ENCODE measurements around the gene CHPT1. TPM values are rescaled to one million over a fixed set of nuclear protein-coding genes. Genes with fewer than 3 reads are reported as not detected.
"Not testable (repeated sequence)": the region's sequence is repeated elsewhere in the genome, so short reads cannot be mapped to it uniquely, and the experiment has no call there.

The CHPT1 gene
- total RNA-seq, 1 experiment from 2014 or later, result 49.3 TPM

- DNase-seq (ENCODE audit: low spot score), result no peak
Measured at GRCh38 chr12:101720118-101720517, 22.7 kb downstream of the CHPT1 start.

- DNase-seq (ENCODE audit: low spot score), result no peak
Measured at GRCh38 chr12:101722392-101722791, 25.0 kb downstream of the CHPT1 start.

DNA sequence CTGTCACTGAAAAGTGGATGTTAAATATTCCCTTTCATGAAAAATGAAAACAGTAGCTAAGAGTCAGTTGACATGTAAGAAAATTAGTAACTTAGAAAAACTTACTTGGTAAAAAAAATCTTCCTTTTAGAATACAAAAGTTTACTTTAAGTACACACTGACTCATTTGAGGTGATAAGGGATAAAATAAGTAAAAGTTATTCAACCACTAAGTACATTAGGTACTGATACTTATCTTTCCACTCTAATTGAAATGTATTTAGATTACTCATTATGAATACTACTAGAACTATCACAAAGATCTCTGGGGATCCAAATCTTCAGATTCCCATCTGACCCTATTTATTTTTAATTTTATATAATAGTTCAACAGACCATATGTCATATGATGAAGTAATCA, 29.7 kb downstream of the CHPT1 start:
- DNase-seq (ENCODE audit: low spot score), result no peak

DNA sequence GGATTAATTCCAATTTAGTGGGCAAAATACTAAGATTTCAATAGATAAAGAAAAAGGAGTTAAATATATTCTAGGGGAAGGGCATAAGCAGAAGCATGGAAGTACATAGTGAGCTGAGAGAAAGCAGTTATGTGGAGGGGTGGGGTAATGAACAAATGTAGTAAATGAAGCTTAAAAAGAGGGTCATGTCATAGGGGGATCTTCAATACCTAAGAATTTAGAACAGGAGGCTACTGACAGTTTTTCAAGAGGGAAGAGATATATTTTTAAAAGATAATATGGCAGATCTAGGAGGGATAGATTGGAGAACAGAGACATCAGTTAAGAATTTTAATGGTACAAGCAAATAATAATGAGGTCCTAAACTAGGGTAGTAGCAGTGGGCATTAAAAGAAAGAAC, 32.4 kb downstream of the CHPT1 start:
- DNase-seq (ENCODE audit: low spot score), result no peak

GRCh38 chr12:101732318-101732717, 34.9 kb downstream of the CHPT1 start:
- no peak for DNase-seq (ENCODE audit: low spot score)

DNA sequence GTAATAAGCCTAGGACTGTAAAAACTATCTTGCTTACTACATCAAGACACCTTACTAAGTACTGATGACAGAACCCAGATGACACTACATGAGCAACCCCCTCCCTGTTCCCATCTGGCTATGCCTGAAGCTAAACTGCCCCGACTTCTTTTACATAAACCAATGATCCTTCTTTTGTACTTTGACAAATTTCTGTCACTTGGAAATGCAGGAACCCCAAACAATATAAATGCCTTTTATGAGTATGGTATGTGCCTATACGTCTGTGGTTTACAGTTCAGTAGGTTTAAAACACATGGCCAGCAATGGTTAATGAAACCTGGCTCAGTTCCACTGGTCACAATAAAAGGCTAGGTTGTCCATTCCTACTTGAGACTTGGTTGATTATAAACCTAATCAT, 35.7 kb downstream of the CHPT1 start:
- no peak for DNase-seq (ENCODE audit: low spot score)

DNA sequence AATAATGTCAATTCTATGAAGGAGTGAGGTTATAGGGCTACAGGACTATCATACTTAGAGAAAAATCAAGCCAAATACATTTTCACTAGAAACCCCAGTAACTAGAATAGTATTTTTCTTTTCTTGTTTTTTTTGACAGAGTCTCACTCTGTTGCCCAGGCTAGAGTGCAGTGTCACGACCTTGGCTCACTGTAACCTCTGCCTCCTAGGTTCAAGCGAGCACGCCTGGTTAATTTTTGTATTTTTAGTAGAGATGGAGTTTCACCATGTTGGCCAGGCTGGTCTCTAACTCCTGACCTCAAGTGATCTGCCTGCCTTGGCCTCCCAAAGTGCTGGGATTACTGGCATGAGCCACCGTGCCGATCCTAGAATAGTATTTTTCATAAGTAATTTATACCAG, 37.0 kb downstream of the CHPT1 start:
- not testable (repeated sequence) for DNase-seq (ENCODE audit: low spot score)

DNA sequence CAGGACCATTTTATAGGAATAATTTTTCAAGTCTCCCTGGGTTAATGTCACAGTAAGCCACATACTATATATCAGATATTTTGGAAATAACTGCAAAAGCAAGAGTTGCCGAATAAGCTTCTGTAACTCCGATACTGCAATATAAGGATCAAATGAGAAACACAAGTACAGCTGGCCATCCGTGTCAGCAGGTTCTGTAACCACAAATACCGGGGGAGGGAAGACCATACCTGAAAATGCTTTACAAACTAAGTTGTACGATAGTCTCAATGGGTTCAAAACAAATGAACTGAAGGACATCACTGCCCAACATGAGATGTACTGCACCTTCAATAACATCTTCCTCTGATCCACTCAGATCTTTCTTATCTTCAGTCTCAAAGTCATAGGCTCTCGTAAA, 40.0 kb downstream of the CHPT1 start:
- DNase-seq (ENCODE audit: low spot score), result no peak

DNA sequence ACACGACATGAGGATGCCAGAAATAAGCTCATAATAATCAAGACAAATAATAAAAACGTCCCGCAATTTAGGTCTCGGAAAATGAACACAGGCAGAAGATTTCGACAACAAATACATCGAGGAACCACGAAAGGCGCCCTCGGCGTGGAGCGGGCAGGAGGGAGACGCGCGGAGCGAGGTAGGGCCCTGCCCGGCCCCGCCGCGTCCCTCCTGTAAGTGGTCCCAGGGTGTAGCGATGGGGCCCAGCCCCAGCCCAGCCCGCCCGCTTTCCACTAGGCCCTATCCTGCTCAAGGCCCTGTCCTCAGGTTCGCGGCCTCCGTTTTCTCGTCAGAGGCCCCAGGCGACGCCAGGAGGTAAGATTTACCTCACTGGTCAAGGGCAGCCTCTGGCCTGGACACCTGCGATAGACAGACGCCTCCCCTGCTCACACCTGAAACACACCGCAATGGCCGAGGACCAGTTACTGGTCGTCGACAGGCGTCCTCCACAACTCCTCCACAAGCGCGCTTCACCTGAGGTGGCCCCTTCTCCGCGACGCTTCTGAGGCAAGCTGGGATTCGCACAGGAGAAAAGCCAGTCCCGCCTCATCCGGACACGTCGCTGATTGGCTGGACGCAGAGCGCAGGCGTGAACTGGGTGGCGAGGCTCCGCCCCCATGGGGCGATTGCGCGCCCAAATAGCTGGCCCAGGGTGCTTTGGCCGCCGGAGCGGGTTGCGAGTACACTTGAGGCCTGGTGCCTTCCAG, 41.7 kb downstream of the CHPT1 start, which contains the start of gene SYCP3:
Gene SYCP3, minus strand, starts transcription at position 543 of the 746 bp plus-strand sequence. CDS start 1,527 bp downstream, outside the sequence.
- DNase-seq (ENCODE audit: low spot score), result no peak

DNA sequence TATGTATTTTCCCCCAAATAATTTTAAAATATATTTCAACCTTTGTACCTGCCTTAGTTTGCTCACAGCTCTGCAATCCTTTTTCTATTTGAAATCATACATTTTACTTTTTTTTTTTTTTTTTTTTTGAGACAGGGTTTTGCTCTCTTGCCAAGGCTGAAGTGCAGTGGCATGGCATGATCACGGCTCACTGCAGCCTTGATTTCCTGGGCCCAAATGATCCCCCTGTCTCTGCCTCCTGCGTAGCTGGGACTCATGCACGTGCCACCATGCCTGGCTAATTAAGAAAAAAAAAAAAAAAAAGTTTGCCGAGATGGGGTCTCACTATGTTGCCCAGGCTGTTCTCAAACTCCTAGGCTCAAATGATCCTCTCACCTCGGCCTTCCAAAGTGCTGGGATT, 43.1 kb downstream of the CHPT1 start:
- no peak for DNase-seq (ENCODE audit: low spot score)

- DNase-seq (ENCODE audit: low spot score), result no peak
Measured at GRCh38 chr12:101740980-101741379, 43.5 kb downstream of the CHPT1 start.

DNA sequence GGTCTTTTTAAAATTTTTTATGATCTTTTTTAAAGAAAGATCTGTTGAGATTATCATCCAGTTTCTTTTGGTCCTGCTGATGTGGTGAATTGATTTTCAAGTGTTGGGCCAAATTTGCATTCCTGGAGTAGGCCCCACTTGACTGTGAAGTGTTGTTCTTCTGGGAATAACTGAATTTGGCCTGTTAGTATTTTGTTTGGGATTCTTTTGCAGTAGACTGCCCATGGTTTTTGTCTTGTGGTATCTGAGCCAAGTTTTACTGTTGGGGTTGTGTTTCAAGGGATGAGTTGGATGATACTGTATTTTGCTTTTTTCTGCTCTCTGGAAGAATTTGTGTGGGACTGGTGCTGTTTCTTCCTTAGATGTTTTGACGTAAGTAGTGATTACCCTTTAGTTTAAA, 45.8 kb downstream of the CHPT1 start:
- no peak for DNase-seq (ENCODE audit: low spot score)

DNA sequence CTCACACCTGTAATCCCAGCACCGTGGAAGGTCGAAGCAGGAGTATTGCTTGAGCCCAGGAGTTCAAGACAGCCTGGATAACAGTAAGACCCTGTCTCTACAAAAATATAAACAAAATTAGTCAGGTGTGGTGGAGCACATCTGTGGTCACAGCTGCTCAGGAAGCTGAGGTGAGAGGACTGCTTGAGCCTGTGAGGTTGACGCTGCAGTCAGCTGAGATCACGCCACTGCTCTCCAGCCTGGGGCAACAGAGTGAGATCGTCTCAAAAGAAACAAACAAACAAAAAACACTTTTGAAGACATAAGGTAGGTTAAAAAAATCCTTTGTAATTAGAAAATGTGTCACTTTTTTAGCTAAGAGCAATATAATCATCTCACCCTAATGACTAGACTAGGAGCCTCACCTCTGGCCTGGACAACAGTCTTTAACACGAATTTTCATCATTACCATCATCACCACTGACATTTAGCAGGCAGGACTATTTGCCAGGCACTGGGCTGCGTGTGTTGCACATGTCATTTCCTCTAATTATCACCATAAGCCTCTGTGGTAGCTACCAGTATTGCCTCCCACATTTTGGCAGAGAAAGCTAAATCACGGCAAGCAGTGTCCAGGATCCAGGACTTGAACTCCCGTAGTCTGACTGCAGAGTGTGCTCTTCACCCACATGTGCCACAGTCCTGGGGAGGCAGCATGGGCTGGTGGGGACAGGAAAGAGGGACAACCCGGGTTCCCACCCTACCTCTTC, 46.5 kb downstream of the CHPT1 start:
- DNase-seq (ENCODE audit: low spot score), result no peak

DNA sequence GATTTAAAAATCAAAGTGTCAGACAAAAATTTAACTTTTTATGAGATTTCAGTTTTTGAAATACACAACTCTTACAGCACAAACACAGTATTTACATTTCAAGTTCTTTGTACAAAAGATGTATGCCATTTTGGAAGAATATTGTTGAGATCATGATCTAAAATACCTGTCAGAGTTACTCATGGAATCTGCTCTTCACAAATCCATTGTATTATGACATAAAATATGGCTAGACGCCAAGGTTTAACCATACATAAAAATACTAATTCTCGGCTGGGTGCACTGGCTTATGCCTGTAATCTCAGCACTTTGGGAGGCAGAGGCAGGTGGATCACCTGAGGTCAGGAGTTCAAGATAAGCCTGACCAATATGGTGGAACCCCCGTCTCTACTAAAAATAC, 48.0 kb downstream of the CHPT1 start:
- no peak for DNase-seq (ENCODE audit: low spot score)

- no peak for DNase-seq (ENCODE audit: low spot score)
Measured at GRCh38 chr12:101746196-101746595, 48.8 kb downstream of the CHPT1 start.

- no peak for DNase-seq (ENCODE audit: low spot score)
Measured at GRCh38 chr12:101746661-101747060, 49.2 kb downstream of the CHPT1 start.

DNA sequence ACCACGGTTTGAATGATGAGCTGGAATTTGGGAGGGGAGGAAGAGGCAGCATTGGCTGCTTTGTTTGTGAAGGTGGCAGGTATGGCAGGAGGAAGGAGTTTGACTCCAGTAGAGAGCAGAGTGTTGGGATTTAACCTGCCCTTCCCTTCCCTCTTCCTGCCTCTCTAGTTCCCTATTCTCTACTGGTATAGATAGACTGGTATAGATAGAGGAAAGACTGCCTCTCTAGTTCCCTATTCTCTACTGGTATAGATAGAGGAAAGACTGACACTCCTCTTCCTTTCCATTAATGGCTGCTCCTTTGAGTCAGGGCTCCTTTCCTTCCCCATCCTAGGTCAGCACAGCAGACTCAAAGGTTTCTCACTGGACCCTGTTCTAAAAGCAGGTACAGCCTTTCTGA, 50.3 kb downstream of the CHPT1 start:
- DNase-seq (ENCODE audit: low spot score), result no peak

- DNase-seq (ENCODE audit: low spot score), result no peak
Measured at GRCh38 chr12:101748907-101749306, 51.5 kb downstream of the CHPT1 start.

DNA sequence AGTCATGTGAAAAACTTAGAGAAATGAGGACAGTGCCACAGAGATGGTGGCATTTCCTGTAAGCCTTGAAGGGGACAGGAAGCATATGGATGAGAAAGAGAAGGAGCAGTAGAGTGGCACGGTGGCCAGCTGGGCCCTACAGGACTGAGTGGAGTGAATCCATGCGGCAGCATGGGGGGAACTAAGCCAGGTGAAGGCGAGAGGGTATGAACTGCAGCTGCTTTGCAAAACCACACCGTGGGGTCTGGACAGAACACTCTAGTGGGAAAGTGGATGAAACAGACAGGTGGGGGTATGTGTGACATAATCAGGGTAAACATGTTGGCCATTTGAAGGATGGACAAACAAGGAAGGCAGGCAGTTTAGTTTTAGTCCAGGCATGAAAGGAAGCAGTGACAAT, 52.2 kb downstream of the CHPT1 start:
- no peak for DNase-seq (ENCODE audit: low spot score)

DNA sequence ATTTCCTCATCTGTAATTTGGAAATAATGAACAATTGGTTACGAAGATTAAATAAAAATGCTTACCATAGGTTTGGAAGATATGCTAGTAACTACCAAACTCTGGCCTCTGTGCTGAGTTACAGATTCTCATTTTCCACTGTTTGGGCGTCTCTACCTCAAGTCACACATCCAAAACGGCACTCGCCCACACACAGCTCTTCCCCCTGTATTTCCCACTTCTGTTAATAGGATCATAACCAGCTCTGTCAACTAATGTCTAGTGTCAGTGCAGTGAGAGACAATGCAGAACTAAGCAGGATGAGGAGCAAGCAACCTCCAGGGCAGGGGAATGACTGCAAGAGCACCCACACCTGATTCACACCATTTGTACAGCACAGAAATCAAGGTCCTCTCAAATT, 52.7 kb downstream of the CHPT1 start:
- no peak for DNase-seq (ENCODE audit: low spot score)

DNA sequence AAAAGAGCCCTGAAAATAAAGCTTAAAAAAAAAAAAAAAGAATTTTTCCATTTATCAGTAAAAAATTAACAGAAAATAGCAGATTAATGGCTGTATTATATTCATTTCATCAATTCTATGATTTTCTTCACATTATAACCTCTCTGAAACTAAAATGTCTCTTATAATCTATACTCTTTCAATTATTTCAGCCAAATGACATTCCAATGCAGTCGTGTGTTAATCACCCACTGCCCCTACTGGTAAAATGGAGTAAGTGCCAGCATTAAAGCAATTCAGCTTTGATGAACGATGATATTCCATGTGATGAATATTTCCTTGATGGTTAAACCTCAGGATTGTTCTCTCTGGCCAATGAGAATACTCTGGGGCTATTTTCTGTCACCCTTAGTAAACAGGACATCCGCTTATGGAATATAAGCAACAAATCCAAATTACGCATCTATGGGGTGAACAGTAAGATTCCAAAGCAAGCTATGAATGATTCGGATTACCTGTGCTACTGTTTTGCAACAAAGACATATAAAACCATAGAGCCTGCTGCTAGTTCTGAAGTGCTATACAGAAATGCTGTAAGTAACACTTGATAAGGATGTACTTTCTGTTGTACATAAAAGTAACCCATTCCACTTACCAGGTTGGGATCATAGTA, 62.1 kb downstream of the CHPT1 start:
- DNase-seq (ENCODE audit: low spot score), result peak; percentile 16

DNA sequence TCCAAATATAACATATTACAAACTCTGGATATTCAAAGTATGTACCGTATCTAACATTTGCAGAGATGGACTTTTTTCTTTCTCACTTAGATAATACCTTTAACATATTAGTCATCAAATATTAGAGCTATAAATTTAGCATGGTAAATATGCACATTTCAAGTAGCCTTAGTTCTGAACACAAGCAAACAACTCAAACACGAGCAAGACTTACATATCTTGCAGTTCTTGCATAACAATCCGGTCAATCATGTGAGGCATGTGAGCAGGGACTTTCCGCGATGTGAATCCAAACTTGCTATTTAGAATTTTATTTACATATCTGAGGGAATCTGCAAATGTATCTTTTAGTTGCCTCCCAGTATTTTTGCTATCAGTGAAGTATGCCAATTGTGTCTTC, 63.9 kb downstream of the CHPT1 start:
- DNase-seq (ENCODE audit: low spot score), result no peak

DNA sequence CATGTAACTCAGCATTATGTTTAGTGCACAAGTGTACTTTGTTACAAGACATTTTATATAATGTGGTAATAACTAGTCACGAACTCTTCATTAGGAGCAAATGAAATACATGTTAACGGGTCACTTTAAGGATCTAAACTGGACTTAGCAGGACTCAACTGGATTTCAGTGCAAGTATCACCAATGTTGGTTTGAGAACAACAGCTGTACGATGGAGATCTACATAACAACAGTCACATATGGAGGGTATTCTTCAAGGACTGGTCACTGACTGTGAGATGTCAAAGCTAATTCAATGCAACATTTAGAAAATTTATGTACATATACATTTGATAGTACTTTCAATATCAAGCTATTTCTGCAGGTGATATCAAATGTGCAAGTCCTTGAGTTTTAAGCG, 64.3 kb downstream of the CHPT1 start:
- DNase-seq (ENCODE audit: low spot score), result no peak

Measured in A172 (cell line).